Fibroblast of the conjunctiva (primary cell): ENCODE measurements around the gene RIMKLB.
A peak's percentile ranks its signal among the peaks of the same experiment; 100 is the strongest.

ENCODE experiments used
- DNase-seq: peaks from one replicate; pipeline ENCODE4 v3.0.0-alpha.2; 2010; ENCODE audit warnings: low read depth

The RIMKLB gene, protein sequence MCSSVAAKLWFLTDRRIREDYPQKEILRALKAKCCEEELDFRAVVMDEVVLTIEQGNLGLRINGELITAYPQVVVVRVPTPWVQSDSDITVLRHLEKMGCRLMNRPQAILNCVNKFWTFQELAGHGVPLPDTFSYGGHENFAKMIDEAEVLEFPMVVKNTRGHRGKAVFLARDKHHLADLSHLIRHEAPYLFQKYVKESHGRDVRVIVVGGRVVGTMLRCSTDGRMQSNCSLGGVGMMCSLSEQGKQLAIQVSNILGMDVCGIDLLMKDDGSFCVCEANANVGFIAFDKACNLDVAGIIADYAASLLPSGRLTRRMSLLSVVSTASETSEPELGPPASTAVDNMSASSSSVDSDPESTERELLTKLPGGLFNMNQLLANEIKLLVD

DNA sequence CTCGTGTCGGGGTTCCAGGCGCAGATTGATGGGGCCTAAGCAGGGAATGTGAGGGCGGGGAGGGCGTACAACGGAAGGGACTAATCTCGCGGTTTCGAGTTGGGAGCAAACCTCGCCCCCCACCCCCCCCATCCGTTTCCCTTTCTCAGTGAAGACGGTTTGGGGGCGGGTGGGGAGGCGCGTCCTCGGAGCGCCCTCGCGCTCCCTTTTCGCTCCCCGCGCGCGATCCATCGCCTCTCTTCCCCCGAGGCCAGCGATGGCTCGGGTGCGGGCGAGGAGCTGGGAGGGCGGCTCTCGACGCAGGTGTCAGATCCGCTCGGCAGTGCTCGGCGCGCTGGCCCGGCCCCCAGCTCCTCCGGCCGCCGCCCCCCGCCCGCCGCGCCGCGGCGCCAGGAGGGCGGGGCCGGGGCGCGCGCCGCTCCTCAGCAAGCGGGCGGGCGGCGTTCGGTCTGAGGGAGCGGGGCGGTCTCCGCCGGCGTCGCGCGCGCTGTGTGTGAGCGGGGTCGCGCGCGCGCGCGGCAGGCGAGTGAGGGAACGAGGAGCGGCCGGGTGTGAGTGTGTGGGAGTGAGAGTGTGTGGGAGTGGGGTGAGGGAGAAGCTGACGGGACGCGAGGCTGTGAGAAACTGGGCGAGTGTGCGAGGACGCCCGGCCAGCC, at the start of gene RIMKLB:
Gene RIMKLB, plus strand, starts transcription at position 516 of the 656 bp plus-strand sequence. CDS start 15,876 bp downstream, outside the sequence.
- no peak for DNase-seq

DNA sequence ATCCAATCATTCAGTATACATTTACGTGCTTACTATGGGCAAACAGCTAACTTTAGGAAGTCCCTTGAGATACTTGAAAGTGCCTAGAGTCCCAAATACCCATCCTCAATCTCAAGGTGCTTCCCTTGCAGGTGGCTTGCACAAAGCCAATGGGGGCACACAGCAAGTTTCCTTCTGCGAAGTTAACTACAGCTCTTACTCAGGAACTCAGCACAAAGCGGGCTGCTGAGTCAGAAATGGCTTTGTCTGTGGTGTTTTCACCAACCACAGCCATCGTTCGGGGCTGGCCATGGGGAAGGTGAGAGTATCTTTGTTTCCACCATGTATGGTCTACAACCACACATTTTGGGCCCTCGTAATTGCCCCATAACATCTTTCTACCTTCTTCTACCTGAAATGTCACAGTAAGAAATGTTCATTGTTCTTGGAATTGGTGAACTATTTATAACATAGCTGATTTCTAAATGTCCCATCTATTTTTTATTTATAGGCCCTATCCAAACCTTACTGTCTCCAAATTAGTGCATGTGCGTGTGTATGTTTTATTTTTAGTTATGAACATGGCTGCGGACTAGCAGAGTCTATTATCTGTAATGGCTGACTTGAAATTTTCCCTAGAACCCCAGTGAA, 49.1 kb upstream of the RIMKLB start:
- no peak for DNase-seq

DNA sequence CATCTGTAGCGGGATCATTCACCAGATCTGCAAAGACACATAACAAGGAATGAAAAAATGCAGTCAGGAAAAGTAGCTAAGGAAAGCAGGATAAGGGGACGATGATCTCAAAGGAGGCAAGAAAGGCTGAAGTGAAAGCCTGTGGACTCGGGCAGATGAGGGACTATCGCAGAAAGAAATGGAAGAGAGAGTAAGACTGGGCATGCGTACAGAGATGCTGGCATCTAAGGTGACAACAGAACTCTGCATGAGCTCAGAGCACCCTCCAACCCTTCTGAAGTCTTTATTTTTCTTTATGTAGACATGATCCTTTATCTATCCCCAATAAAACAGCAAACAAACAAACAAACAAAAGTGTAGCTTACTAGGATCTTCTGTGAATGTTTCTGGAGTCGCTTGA, 42.4 kb upstream of the RIMKLB start:
- no peak for DNase-seq

DNA sequence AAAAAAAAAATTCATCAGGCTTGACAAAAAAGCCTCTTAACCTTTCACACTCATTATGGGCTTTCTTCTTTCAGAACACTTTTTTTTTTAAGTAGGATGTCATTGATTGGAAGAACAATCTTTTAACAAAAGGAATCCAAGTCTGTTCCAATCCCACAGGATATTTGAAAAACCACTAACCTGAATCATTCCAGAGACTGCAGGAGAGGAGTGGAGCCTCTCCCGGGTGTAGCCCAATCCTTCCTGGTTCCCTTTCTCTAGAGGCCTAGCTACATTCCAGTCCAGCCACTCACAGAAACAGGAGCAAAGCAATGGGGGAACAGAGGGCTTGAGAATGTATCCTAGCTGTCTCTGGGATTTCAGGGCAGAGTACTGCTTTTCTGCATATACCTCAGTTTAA, 39.4 kb upstream of the RIMKLB start:
- DNase-seq: no peak

DNA sequence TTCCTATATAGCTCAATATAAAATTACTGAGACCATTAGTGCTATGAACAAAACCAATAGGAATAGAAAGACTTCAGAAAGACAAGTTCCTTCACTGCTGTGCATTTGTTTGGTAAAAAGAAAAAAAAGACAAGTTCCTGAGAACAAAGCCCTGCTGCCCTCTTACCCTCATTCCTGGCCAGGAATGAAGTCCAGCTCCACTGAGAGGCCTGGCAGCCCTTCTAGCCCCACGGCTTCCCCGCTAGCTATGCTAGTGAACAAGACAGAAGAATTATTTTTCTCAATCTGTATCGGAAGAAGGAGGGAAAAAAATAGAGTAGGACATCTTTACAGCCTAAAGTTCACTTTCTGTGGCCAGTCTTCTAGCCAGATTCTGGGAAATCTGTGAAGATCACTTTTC, 36.8 kb upstream of the RIMKLB start:
- DNase-seq: no peak

DNA sequence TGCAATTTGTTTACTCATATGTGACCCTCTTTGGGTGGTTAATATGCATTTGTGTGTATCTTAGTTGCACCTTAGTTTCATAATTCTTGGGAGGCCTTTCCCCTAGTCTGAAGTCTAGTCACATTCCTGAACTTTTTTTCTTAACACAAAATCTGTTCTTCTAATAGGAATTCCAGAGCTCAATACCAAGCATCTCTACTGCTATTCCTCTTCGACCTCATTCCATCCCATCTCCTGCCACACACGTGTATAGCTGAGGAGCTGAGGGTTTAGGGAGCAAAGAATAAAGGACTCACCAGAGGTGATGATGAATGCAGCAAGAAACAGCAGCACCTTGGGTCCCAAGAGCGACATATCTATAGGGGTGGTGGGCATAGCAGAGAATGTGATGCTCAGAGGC, 36.0 kb upstream of the RIMKLB start:
- DNase-seq: no peak

DNA sequence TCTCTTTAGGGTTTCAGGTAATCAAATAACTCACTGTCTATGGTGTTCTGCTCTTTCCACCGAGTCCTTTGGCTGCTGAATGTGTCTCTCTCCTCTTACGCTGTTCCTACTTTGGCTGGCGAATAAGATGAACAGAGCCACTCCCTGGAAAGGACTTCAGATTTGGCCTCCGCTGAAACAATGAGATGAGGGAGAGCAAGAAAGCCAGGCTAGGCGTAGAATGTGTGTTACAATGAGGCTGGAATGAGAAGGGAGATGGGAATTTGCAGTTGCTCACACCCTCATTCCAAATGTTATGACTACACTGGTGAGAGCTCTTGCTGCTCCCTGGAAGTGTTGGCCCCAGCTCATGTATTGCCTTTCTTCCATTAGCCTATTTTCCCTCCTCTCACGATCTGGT, 35.2 kb upstream of the RIMKLB start, which contains the start of gene MFAP5:
Gene MFAP5, minus strand, starts transcription at position 234 of the 400 bp plus-strand sequence. CDS start 722 bp downstream, outside the sequence.
- DNase-seq: no peak

DNA sequence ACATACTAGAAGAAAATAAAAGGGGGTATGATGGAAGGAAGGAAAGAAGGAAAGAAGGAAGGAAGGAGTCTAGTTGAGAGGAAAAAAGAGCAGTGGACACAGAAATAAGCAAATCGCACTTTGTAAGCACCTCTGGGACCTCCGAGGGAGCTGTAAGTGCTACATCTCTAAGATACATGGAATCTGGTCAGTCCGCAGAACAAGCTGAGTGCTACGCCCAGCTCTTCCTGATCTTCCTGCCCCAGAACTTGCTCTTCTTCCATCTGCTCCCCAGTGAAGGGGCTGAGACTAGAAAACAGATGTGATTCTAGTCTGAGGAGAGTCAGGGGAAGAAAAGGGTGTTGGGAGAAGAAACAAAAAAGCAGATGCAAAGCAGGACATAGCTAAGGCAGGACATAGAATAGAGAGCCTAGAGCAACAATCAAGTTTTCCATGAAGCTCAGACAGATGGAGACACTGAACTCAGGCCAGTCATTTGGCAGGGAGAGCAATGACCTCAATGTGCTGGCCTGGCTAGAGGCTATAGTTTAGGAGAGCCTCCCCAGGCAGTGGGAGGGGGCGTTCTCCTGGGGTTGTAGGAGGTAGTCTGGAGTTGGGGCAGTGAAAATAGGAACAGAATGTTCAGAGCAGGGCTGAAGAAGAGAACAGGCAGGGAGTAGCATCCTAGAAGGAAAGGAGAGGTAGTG, 33.4 kb upstream of the RIMKLB start:
- DNase-seq: no peak

DNA sequence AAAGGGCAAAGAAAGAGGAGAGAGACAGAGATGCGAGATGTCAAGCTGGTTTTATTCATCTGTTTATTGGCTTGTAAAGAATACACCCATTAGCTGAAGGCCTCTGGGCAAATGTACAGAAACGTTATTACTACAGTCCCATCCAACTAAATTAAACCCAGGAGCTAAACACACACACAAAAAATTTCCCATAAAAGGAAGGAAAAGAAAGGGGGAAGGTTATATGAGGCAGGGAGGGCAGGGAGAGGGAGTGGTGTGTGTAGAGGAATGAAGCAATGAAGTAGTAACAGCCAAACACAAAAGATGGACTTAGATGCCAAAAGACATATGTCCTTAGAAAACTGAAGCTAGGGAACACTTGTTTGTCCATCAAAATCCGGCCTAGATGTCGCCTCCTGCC, 32.0 kb upstream of the RIMKLB start:
- DNase-seq: no peak

DNA sequence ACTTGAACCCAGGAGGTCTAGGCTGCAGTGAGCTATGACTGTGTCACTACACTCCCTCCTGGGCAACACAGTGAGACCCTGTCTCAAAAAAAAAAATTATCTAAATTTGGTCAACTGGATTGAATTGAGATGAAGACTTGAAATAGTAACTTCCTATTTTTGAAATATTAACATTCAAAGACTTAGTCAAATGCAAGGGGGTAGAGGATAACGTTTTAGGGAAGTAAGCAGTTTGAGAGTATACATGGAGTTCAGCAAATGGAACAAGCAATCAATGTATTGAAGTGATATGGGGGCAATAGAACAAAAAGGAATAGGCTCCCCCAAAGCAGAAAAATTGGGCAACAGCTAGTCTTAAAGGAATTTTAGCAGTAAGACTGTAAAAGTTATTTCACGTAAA, 30.5 kb upstream of the RIMKLB start:
- DNase-seq: no peak

DNA sequence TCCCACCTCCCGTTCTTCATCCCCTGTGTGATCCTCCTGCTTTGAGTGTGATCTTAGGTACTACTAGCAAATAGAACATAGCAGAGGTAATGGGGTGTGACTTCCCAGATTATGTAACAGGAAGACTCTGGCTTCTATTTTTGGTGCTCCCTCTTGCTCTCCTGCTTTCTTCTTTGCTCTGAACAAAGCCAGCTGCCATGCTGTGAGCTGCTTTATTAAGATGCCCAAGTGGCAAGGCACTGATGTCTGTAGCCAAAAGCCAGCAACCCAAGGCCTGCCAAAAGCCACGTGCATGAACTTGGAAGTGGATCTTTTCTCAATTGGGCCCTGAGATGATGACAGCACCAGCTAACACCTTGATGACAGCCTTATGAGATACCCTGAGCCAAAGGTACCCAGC, 29.4 kb upstream of the RIMKLB start:
- DNase-seq: no peak

DNA sequence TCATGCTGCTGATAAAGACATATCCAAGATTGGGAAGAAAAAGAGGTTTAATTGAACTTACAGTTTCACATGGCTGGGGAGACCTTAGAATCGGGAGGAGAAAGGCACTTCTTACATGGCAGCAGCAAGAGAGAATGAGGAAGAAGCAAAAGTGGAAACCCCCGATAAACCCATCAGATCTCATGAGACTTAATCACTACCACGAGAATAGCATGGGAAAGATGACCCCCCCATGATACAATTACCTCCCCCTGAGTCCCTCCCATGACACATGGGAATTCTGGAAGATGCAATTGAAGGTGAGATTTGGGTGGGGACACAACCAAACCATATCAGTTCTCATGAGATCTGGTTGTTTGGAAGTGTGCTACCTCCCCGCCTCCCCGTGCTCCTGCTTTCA, 25.4 kb upstream of the RIMKLB start:
- DNase-seq: no peak

DNA sequence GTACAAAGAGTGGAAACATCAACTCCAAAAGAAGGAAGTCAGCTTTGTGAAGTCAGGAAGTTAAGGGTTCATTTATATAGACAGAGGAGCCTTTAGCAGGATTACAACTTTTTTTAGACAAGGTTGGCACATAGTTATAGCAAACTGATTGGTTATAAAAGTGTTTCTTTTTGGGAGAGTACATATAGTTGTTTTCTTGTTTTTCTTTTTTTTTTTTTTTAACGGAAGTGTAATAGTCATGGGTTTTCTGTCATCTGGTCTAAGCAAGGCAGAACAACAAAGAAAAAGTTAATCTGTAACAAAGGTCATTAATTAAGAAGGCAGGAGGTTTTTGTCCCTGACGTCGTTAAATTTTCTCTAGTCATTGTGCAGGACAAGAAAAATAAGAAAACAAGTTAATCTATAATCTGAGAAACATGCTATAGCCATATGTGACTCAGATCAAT, 22.2 kb upstream of the RIMKLB start:
- DNase-seq: no peak

DNA sequence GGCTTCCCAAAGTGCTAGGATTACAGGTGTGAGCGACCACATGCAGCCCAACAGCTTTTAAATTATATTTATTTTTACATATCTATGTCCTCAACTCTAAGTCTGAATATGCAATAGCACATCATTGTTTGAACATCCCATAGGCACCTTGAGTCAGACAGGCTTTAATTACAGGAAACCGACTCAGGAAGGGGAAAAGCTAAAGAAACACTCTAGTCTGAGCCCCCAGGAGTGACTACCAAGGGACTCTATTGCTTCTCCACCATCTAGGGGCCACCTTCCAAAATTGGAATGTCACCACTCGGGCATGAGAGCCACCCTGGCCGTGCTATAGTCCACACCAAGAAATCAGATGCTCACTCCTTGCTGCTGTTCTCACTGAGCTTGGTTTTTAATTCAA, 21.1 kb upstream of the RIMKLB start:
- no peak for DNase-seq

DNA sequence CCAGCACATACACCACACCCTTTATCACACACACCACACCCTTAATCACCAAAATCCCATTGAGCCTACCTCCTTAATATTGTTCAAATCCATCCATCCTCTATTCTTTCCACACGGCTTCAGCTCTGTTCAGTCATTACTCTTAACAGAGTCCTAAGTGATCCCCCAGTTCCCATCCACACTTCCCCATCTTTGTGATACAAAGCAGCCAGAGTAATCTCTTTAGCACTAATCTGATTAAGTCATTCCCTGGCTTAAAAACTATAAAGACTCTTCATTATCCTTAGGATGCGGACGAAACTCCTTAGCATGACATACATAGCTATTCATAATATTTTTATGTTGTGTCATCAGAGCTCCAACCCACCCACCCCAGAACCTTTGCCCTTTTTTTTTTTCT, 20.4 kb upstream of the RIMKLB start:
- DNase-seq: no peak

DNA sequence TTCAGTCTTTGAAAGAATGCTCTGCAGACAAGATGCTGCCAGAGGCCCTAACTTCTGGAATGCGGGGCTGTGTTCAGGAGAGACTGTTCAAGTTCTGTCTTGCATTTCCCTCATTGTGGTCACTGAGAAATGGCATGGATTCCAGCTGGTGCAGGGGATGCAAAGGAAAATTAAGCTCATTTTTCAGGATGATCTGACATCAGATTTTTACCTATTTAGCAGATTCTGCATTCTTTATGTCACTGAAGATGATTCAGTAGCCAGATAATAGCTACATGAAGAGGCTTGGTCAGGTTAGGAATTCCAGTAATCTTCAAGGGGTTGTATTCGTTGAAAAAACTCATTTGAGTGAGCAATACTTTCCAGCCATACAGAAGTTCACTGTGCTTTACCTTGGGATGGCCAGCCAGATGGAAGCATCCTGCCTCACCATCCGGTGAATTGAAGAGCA, 19.1 kb upstream of the RIMKLB start:
- no peak for DNase-seq

DNA sequence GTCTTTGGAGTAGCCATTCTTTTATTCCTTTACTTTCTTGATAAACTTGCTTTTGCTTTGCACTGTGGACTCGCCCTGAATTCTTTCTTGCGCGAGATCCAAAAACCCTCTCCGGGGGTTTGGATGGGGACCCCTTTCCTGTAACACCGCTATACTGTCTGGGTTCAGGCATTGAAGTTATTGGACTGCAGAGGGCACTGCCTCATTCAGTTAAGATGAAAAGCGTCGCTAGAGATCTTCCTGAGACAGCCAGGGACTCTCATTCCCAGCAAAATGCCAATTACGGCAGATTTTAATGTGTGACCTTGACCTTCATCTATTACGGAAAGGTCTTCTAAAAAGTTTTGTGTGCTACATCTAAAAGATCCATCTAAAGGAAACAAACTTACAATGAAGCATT, 17.3 kb upstream of the RIMKLB start:
- no peak for DNase-seq

DNA sequence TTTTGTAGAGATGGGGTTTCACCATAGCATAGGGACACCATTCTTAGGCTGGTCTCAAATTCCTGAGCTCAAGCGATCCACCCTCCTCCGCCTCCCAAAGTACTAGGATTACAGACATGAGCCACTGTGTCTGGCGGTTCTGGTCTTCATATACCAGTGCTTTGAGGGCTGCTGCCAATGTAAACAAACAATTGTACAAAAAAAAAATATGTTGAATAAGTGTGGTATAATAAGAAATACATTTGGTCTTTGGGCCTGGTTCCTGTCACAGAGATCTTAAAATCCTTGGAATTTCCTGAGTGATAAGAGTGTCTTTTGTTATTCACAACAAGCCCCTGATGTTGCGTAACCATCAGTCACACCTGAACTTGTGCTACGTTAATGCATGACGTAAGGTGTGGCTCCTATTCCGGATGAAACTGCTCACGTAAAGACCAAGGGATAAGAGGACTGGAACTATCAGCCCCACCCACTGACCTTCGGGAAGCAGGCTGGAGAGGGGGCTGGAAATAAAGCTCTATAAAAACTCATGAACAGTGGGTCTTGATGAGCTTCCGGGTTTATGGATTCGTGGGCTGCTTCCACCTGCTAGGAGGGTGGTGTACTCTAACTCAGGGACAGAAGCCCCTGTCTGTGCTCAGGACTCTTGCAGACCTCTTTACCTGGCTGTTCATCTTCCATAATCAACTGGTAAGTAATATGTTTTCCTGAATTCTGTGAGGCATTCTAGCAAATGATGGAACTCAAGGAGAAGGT, 16.5 kb upstream of the RIMKLB start:
- DNase-seq: no peak

DNA sequence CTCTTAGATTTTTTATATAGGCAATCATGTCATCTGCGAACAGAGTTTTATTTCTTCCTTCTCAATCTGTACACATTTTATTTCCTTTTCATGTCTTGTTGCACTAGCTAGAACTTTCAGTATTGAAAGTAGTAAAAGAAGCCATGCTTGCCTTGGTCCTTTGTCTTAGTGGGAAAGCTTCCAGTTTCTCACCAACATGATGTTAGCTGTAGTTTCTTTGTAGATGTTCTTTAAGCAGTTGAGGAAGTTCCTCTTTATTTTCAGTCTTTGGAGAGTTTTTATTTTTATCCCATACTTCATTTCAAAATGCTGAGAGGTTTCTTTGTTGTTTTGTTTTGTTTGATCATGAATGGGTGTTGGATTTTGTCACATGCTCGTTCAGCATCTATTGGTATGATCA, 12.7 kb upstream of the RIMKLB start:
- no peak for DNase-seq

DNA sequence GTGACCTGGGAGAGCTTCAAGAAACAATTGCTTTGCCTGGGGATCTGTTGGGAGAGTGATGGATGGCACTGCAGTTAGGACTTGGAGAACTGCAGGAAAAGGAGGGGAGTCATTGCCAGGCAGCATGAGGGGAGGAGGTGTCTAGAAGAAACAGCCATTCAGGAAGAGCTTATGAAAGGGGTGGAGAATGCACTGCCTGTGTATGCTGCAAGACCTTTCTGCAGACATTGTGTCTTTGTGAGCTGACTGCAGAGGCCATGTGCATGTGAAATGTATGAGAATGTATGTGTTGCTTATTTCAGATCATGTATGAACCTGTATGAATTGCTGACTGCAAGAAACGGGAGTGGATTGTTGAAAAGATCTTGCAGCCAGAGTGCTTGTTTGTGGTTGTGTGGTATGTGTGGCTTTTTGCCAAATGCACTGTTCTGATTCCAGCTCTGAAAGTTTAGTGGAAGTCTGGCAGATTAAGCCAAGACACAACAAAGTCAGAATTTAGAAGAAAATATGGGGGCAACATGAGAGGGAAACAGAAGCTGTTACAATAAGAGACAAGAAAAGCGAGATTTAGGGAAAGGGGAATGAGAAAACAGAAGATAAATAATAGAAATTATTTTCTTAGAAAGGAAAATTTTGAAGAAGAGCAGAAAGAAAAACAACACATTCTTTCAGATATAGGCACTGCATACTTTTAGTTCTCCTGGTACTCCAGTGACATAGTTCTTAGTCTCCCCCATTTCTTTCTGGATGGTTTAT, 9.8 kb upstream of the RIMKLB start:
- DNase-seq: peak; percentile 53

DNA sequence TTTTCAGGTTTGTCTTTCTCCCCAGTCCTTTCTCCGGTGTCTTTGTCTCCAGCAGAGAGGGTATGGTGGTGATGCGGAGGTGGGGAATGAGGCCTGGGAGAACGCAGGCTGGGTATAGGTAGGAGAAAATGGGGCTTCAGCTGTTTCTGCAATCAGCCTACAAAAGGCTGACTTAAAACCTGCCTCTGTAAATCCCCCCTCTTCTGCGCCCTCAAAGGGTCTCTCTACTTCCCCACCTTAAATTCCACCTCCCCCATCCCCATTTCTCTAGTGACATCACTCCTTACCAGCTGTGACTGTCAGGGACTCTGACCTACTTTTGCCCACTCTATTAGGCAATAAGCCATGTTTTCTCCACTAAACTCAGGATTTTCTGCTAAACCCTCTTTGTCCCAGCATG, 8.1 kb upstream of the RIMKLB start:
- DNase-seq: no peak
